PFSK-1 (cell line): Measurements from ENCODE around the gene CYRIA.

Source experiments
- POLR2AphosphoS5 ChIP-seq: IDR thresholded peaks from 2 replicates; pipeline ENCODE4 v1.6.1; 2012; ENCODE audit warnings: low read depth, mild to moderate bottlenecking, control low read depth, low read length, moderate library complexity
- SIN3A ChIP-seq: IDR thresholded peaks from 2 replicates; pipeline ENCODE4 v1.6.1; 2012; ENCODE audit warnings: mild to moderate bottlenecking, low read length, moderate library complexity, borderline replicate concordance; ENCODE audit not compliant: insufficient read depth
- TAF1 ChIP-seq: IDR thresholded peaks from 2 replicates; pipeline ENCODE4 v1.6.1; 2012; ENCODE audit warnings: low read length, control low read depth, borderline replicate concordance; ENCODE audit not compliant: insufficient read depth
- TF ChIP-seq, protein P1 (sequence below), 2 experiments: IDR thresholded peaks; 2 replicates each; pipeline versions ENCODE4 v1.6.1 to v1.8.0; 2011 to 2012; ENCODE audit warnings: low read depth in 2 of 2, low read length in 2 of 2, control low read depth in 1 of 2, inconsistent platforms in 1 of 2, mild to moderate bottlenecking in 1 of 2, moderate library complexity in 1 of 2; ENCODE audit not compliant: insufficient read depth in 1 of 2

DNA sequence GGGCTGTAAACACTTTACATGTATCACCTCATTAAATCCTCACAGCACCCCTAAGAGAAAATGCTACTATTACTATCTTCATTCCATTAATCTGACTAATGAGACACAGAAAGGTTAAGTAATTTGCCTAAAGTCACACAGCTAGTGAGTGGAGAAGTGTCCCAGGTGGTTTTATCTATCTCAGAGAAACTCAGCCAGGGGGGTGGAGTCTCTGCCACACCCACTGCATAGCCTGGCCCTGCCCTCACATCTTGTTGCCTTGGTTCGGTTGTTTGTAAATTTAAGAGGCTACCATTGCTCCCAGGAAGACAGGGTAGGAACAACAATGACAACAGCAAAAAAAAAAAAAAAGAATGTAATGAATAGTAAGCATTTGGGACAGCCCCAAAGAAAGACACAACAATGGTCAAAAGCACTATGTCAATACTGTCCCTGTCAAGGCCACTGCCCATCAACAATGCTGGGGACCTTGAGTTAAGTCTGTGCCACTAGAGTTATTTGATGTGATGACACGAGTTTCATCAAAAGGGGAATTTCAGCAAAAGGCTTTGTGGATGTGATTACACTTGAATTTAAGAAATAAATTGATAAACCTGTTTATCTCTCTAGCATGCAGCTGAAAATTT lies 17.5 kb downstream of the CYRIA start:
- TF ChIP-seq POLR2AphosphoS5 = no peak
- TF ChIP-seq, protein P1, sequence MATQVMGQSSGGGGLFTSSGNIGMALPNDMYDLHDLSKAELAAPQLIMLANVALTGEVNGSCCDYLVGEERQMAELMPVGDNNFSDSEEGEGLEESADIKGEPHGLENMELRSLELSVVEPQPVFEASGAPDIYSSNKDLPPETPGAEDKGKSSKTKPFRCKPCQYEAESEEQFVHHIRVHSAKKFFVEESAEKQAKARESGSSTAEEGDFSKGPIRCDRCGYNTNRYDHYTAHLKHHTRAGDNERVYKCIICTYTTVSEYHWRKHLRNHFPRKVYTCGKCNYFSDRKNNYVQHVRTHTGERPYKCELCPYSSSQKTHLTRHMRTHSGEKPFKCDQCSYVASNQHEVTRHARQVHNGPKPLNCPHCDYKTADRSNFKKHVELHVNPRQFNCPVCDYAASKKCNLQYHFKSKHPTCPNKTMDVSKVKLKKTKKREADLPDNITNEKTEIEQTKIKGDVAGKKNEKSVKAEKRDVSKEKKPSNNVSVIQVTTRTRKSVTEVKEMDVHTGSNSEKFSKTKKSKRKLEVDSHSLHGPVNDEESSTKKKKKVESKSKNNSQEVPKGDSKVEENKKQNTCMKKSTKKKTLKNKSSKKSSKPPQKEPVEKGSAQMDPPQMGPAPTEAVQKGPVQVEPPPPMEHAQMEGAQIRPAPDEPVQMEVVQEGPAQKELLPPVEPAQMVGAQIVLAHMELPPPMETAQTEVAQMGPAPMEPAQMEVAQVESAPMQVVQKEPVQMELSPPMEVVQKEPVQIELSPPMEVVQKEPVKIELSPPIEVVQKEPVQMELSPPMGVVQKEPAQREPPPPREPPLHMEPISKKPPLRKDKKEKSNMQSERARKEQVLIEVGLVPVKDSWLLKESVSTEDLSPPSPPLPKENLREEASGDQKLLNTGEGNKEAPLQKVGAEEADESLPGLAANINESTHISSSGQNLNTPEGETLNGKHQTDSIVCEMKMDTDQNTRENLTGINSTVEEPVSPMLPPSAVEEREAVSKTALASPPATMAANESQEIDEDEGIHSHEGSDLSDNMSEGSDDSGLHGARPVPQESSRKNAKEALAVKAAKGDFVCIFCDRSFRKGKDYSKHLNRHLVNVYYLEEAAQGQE (IDR thresholded peaks at IDR 0.05; ENCODE audit: insufficient read depth in 1 of 2, low read depth in 2 of 2, low read length in 2 of 2) = no peak
- TF ChIP-seq TAF1 = no peak
- no peak for TF ChIP-seq SIN3A
